Right atrium auricular region (tissue), 2 donors: Measurements from ENCODE around the gene CFAP299. TPM values are rescaled to one million over a fixed set of nuclear protein-coding genes. Genes with fewer than 3 reads are reported as not detected.
"Not testable (repeated sequence)": the region's sequence is repeated elsewhere in the genome, so short reads cannot be mapped to it uniquely, and the experiment has no call there.

Experiments used
- DNase-seq: peaks from one replicate; pipeline ENCODE4 v3.0.0-alpha.2; 2019; ENCODE audit warnings: low spot score
- H3K27ac ChIP-seq, 2 donors: fragments of 200-600 bp; sonication (generic); 1 replicate in 1 of 2; 2 replicates in 1 of 2; pipeline ENCODE4 v1.5.1; 2016 to 2019
- H3K27me3 ChIP-seq, 2 donors: fragments of 200-600 bp; sonication (generic); one replicate each; pipeline versions ENCODE4 v1.5.1 to v1.6.0; 2017 to 2019
- H3K36me3 ChIP-seq: fragments of 200-600 bp; sonication (generic); one replicate; pipeline ENCODE4 v1.5.1; 2016
- H3K4me1 ChIP-seq, 2 donors: fragments of 200-600 bp; sonication (generic); one replicate each; pipeline versions ENCODE4 v1.5.1 to v1.6.0; 2017 to 2019
- H3K4me3 ChIP-seq, 2 donors: fragments of 200-600 bp; sonication (generic); 1 replicate in 1 of 2; 2 replicates in 1 of 2; pipeline ENCODE4 v1.5.1; 2017 to 2019; ENCODE audit warnings: mild to moderate bottlenecking in 1 of 2, moderate library complexity in 1 of 2
- H3K9me3 ChIP-seq, 2 donors: fragments of 200-600 bp; sonication (generic); one replicate each; pipeline ENCODE4 v1.5.1; 2019
- total RNA-seq, 2 donors: library from RNA; depleted of rRNA; stranded (reverse); fragments of >200 nt; gene quantifications; one replicate each; pipeline ENCODE4 v1.1.0, GENCODE V29; 2016
- TF ChIP-seq, protein P1 (sequence below), 2 donors: fragments of 200-600 bp; sonication (generic); IDR thresholded peaks; one replicate each; pipeline ENCODE4 v1.5.1; 2019; ENCODE audit warnings: antibody characterized with exemption in 2 of 2

CFAP299 gene
- total RNA-seq, 2 donors from 2014 or later: not detected

DNA sequence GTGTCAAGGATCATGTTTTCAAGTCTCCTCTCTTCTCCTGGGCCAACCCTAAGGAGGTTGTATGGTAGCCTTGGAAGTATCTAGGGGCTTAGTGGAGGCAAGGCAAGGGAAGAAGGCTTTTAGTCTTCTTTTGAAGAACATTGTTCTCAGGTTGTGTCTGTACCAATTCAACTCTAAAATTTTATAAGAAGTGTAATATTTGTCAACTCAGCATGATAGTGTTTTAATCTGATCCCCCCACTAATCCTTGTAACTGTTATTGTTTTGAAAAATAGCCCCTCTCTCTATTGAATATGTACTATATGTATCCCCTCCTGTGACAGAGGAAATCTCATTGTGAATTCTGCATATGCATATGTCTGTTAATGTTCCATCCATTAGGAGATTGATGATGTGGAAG, 345.4 kb downstream of the CFAP299 start:
- no peak overlapping the region for H3K4me3 ChIP-seq
- TF ChIP-seq, protein P1, sequence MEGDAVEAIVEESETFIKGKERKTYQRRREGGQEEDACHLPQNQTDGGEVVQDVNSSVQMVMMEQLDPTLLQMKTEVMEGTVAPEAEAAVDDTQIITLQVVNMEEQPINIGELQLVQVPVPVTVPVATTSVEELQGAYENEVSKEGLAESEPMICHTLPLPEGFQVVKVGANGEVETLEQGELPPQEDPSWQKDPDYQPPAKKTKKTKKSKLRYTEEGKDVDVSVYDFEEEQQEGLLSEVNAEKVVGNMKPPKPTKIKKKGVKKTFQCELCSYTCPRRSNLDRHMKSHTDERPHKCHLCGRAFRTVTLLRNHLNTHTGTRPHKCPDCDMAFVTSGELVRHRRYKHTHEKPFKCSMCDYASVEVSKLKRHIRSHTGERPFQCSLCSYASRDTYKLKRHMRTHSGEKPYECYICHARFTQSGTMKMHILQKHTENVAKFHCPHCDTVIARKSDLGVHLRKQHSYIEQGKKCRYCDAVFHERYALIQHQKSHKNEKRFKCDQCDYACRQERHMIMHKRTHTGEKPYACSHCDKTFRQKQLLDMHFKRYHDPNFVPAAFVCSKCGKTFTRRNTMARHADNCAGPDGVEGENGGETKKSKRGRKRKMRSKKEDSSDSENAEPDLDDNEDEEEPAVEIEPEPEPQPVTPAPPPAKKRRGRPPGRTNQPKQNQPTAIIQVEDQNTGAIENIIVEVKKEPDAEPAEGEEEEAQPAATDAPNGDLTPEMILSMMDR (IDR thresholded peaks at IDR 0.05): no peak
- H3K27ac ChIP-seq: no peak overlapping the region
- no peaks in the 10 kb centered on the region for H3K27me3 ChIP-seq
- no peaks in the 10 kb centered on the region for H3K4me1 ChIP-seq
- no peak for DNase-seq
- H3K9me3 ChIP-seq: no peaks in the 10 kb centered on the region
- no peaks in the 10 kb centered on the region for H3K36me3 ChIP-seq

DNA sequence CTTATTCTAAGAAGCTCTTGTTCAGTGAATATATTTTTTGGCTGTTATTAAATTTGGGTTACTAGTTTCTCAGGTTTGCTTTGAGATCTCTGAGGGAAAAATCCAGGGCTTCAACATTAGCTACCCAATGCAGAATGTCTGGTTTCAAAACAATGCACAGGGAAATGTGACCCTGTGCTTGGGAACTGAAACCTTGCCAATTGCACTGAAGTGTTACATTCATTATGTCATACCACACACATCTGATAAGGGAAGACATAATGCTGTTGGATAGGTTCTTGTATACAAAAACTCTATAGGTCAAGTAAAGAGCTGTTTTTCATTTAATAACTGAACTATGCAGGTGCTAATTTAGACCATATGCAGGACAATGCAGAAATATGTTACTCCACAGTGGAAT, 349.7 kb downstream of the CFAP299 start:
- DNase-seq: no peak

DNA sequence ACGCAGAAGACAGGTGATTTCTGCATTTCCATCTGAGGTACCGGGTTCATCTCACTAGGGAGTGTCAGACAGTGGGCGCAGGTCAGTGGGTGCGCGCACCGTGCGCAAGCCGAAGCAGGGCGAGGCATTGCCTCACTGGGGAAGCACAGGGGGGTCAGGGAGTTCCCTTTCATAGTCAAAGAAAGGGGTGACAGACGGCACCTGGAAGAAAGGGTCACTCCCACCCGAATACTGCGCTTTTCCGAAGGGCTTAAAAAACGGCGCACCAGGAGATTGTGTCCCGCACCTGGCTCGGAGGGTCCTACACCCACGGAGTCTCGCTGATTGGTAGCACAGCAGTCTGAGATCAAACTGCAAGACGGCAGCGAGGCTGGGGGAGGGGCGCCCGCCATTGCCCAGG, 352.2 kb downstream of the CFAP299 start:
- not testable (repeated sequence) for H3K36me3 ChIP-seq, DNase-seq, H3K9me3 ChIP-seq, H3K27ac ChIP-seq, H3K4me3 ChIP-seq, H3K4me1 ChIP-seq, H3K27me3 ChIP-seq

More for the DNA sequence above, 349.7 kb downstream of the CFAP299 start:
- H3K4me3 ChIP-seq: no peak overlapping the region
- TF ChIP-seq, protein P1 (IDR thresholded peaks at IDR 0.05): no peak
- no peaks in the 10 kb centered on the region for H3K27me3 ChIP-seq
- H3K27ac ChIP-seq: no peak overlapping the region
- H3K36me3 ChIP-seq: no peaks in the 10 kb centered on the region
- no peaks in the 10 kb centered on the region for H3K4me1 ChIP-seq
- H3K9me3 ChIP-seq: no peaks in the 10 kb centered on the region

DNA sequence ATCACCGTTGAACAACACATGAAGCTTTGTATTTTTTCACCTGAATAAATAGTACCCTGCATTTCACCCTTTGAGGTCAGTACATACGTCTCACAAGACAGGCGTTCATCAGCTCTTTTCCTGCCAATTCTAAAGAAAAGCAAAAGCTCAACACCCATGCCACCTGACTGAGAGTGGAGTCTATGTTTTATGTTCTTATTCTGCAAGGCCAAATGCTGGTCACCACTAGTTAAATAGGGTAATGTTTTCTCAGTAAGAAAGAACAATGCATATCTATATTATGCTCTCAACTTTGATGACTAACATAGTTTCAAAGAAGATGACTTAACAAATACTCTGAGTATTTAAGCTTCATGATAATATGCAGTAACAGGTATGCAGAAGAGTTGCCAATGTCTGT, 358.6 kb downstream of the CFAP299 start:
- no peak for DNase-seq
- Histone ChIP-seq H3K9me3 (no peaks in the 10 kb centered on the region), H3K36me3 (no peaks in the 10 kb centered on the region), H3K4me3 (no peak overlapping the region), H3K27me3 (no peaks in the 10 kb centered on the region), H3K27ac (no peak overlapping the region), H3K4me1 (no peaks in the 10 kb centered on the region)
- TF ChIP-seq, protein P1 (IDR thresholded peaks at IDR 0.05): no peak

DNA sequence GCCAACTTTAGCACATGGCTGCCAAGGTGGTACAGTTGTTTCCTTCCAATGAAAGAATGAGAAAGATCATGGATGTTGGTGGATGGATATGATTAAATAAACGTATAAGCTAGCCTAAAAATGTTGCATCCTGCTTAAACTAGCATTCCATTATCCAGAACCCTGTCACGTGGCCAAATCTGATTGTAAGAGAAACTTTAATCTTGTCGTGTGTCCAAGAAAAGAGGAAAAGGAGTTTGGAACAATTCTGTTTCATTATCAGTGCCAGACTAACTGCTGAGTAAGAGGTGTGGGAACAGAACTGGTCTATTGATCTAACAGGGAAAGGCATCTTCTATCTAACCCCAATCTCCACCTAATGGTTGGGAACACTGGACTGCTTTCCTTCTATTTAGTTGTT, 369.8 kb downstream of the CFAP299 start:
- H3K4me1 ChIP-seq: no peaks in the 10 kb centered on the region
- no peaks in the 10 kb centered on the region for H3K36me3 ChIP-seq
- TF ChIP-seq, protein P1 (IDR thresholded peaks at IDR 0.05): no peak
- DNase-seq: no peak
- no peak overlapping the region for H3K27ac ChIP-seq
- no peaks in the 10 kb centered on the region for H3K27me3 ChIP-seq
- no peaks in the 10 kb centered on the region for H3K9me3 ChIP-seq
- H3K4me3 ChIP-seq: no peak overlapping the region

DNA sequence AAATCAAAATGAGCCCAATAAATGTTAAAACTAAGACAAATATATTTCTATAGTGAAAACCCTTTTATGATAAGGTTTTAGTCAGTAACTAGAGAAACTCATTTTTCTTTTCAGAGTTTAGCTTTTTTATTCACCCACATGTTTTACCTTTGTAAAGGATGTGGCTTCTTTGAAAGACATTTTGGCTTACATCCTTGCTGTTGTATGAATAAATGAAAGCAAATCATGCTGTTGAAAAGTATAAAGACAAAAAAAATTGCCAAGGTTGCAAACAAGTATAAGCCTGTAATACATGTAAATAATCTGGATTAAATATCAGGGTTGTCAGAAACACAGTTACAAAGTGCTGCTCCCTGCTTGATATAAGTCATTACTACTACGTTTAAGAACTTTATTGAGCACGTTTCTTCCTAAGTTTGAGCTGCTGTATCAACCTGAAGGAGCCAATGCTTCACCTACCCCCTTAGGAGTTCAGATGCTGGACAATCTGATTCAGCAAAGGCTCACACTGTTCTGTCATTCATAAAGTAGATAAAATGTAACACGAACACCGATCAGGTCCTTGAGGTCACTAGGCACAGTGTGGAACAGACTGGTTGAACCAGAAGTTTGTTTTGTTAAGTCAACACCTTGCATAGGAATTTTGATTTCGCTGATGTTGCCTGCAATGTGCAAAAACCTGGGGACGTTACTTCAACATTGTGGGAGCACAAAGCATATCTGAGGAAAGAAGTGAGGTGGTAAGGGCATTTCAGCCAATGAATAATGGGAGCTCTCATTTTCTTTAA, 373.7 kb downstream of the CFAP299 start:
- TF ChIP-seq, protein P1 (IDR thresholded peaks at IDR 0.05): no peak
- H3K27ac ChIP-seq: no peak overlapping the region
- H3K9me3 ChIP-seq: no peaks in the 10 kb centered on the region
- DNase-seq: no peak
- no peaks in the 10 kb centered on the region for H3K36me3 ChIP-seq
- H3K27me3 ChIP-seq: no peaks in the 10 kb centered on the region
- H3K4me3 ChIP-seq: no peak overlapping the region
- no peaks in the 10 kb centered on the region for H3K4me1 ChIP-seq
